Astrocyte (in vitro differentiated cells and primary cell): ENCODE measurements around the gene HEATR9.

Experiments
- EZH2 ChIP-seq: IDR thresholded peaks from 2 replicates; pipeline ENCODE4 v1.6.1; 2012; ENCODE audit warnings: mild to moderate bottlenecking, low read length, inconsistent platforms; ENCODE audit not compliant: insufficient read depth
- TF ChIP-seq, protein P1 (sequence below): IDR thresholded peaks from 2 replicates; pipeline ENCODE4 v1.5.1; 2011; ENCODE audit warnings: low read depth, mild to moderate bottlenecking, inconsistent platforms, low read length, moderate library complexity; ENCODE audit not compliant: insufficient read depth

DNA sequence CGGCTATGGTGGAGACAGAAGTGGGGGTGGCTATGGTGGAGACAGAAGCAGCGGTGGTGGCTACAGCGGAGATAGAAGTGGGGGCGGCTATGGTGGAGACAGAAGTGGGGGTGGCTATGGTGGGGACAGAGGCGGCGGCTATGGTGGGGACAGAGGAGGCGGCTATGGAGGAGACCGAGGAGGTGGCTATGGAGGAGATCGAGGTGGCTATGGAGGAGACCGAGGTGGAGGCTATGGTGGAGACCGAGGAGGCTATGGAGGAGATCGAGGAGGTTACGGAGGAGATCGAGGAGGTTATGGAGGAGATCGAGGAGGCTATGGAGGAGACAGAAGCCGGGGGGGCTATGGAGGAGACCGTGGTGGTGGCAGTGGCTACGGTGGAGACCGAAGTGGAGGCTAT, 24.1 kb downstream of the HEATR9 start:
- TF ChIP-seq, protein P1, sequence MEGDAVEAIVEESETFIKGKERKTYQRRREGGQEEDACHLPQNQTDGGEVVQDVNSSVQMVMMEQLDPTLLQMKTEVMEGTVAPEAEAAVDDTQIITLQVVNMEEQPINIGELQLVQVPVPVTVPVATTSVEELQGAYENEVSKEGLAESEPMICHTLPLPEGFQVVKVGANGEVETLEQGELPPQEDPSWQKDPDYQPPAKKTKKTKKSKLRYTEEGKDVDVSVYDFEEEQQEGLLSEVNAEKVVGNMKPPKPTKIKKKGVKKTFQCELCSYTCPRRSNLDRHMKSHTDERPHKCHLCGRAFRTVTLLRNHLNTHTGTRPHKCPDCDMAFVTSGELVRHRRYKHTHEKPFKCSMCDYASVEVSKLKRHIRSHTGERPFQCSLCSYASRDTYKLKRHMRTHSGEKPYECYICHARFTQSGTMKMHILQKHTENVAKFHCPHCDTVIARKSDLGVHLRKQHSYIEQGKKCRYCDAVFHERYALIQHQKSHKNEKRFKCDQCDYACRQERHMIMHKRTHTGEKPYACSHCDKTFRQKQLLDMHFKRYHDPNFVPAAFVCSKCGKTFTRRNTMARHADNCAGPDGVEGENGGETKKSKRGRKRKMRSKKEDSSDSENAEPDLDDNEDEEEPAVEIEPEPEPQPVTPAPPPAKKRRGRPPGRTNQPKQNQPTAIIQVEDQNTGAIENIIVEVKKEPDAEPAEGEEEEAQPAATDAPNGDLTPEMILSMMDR = no peak
- TF ChIP-seq EZH2 = no peak
